ENCODE measurements around the gene DDI1.

DNA sequence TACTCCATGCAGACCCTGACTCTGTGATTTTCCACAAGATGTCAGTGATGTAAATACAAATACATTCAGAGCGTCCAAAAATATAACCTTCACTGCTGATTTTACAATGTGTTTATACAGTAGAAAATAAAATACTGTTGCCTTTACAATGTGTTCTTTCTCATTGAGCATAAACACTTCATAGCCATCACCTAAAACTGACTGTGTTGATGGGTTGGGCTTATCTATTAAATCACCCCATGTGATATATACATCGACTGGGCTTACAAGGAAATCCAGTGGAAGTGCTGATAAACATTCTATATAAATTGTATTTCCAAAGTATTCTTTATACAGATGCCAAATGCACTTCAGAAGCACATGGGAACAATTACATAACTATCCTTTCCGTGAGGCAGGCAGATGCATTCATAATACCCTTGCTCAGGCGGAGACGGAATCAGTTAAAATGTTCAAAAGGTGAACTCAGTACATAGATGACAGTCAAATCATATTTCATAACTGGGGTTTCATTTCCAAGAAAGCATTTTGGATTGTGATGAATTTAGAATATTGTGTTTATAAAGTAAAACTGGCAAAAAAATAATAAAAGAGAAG, 27.7 kb downstream of the DDI1 start:
- TF ChIP-seq, protein P1, sequence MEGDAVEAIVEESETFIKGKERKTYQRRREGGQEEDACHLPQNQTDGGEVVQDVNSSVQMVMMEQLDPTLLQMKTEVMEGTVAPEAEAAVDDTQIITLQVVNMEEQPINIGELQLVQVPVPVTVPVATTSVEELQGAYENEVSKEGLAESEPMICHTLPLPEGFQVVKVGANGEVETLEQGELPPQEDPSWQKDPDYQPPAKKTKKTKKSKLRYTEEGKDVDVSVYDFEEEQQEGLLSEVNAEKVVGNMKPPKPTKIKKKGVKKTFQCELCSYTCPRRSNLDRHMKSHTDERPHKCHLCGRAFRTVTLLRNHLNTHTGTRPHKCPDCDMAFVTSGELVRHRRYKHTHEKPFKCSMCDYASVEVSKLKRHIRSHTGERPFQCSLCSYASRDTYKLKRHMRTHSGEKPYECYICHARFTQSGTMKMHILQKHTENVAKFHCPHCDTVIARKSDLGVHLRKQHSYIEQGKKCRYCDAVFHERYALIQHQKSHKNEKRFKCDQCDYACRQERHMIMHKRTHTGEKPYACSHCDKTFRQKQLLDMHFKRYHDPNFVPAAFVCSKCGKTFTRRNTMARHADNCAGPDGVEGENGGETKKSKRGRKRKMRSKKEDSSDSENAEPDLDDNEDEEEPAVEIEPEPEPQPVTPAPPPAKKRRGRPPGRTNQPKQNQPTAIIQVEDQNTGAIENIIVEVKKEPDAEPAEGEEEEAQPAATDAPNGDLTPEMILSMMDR (IDR thresholded peaks at IDR 0.05): no peak
- TF ChIP-seq POLR2A (IDR thresholded peaks at IDR 0.05): no peak
